Fibroblast of peridontal ligament (primary cell): Measurements from ENCODE around the gene ADCY5.

Experiments used
- DNase-seq: peaks from one replicate; pipeline ENCODE4 v3.0.0-alpha.2; 2010; ENCODE audit errors: extremely low read depth

ADCY5 gene

GRCh38 chr3:123301331-123302184, 147.3 kb downstream of the ADCY5 start:
- DNase-seq: no peak

DNA sequence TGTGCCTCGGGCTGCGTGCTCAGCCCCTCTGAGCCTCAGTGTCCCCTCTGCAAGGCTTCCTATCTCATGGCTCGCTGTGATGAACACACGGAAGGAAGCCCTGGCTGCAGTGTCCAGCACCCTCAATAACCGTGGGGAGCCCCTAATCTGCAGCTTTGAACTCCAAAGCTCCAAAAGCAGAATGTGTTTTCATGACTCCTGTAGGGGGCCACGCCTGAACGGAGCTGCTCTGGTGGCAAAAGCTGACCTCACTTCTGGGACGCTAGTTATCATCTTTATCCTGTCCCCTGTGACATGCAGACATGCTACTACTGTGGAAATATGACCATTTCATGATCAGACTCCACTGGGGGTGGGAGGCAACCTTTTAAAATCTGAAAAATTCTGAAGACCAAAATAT, 148.3 kb downstream of the ADCY5 start:
- DNase-seq: no peak

DNA sequence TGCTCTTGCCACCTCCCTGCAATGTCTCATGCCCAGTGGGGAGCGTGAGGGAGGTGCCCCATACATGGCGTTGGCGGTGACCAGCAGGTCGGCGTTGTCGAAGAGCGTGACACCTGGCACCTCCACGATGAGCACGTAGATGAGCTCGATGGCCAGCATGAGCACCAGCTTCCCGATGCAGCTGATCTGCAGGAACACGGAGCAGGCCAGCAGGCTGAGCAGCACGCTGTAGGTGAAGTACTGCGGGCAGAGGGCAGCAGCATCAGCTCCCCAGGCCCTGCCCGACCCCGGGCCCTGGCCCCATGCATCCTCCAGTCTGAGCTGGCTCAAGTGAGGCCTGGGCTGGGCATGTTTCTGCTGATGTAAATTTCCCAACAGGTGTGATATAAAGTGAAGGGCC, 148.8 kb downstream of the ADCY5 start:
- DNase-seq: no peak

- DNase-seq: no peak
Observed at GRCh38 chr3:123299581-123299980, 149.3 kb downstream of the ADCY5 start.

GRCh38 chr3:123298903-123299302, 150.0 kb downstream of the ADCY5 start:
- DNase-seq: peak; percentile 23

DNA sequence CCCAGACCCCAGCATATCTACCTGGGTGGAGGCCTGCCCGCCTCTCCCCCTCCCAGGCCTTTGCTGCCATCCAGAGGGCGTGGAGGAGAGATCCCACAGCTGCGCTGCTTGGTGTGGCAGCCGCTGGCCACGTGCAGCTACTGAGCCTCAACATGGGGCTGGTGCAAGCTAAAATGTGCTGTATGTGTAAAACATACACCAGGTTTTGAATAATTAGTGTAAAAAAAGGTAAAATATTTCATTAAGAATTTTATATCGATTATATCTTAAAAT, 151.3 kb downstream of the ADCY5 start:
- DNase-seq: no peak

DNA sequence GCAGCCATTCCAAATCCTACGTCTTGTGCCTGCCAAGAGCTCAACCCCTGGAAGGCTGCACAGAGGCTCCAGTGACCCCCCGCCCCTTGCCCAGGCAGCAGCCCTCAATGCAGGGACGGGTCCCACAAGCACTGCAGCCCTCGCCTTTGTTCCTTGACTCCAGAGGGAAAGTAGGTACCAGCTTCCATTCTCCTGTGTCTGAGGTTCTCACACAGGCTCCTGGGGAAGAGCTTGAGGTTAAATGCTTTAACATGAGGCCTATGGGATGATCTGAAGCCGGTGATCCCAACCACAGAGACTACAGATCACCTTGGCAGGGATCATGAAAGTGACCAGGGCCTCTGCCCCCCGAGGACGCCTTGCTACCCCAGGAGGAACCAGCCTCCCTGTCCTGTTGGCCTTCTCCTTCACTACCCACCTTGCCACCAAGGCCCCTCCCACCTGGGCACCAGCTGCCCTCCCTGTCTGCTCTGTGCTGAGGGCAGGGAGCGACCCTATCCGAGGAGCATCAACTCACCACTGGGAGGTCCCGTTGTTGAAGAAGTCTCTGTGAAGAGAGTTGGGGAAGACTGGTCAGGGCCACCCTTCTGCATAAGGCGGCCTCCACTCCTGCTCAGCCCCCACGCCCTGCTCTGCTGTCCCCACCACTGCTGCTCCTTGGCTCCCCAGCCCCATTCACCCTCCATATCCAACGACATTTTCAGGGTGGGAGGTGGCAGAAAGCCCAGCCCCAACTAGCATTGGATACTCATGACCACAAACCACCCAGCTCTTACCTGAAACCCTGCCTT, 151.9 kb downstream of the ADCY5 start:
- DNase-seq: no peak

DNA sequence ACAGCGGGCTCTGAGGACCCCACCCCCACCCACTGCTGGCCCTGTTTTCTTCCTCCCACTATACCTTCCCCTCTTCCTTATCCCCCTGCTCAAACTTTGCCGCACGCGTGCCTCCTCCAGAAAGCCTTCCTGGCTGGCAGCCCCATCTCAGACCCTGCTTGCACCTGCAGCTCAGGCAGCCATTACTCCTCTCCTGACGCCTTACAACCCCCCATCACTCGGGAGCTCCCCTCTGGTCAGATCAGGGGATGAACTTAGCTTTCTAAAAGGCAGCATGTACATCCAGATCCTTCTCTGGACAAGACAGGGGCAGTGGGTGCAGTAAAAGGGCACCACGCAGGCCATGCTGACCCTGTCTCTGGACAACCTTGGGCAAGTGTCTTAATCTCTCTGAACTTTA, 152.6 kb downstream of the ADCY5 start:
- no peak for DNase-seq

DNA sequence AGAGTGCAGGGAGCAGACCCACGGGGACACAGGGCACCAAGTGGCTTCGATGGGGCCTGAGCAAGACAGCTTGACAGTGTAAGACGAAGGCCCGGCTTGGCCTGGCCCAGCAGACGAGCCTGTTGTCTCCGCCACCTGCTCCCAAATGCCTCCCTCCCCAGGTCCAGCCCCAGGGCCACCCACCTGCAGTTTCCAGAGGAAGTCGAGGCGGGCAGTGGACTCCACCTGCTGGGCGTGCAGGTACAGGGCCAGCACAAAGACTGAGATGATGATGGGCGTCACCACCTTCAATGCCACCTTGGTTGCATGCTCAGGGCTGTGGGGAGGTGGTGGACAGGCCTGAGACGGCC, 153.0 kb downstream of the ADCY5 start:
- DNase-seq: no peak

- no peak for DNase-seq
Observed at GRCh38 chr3:123295171-123295900, 153.6 kb downstream of the ADCY5 start.

DNA sequence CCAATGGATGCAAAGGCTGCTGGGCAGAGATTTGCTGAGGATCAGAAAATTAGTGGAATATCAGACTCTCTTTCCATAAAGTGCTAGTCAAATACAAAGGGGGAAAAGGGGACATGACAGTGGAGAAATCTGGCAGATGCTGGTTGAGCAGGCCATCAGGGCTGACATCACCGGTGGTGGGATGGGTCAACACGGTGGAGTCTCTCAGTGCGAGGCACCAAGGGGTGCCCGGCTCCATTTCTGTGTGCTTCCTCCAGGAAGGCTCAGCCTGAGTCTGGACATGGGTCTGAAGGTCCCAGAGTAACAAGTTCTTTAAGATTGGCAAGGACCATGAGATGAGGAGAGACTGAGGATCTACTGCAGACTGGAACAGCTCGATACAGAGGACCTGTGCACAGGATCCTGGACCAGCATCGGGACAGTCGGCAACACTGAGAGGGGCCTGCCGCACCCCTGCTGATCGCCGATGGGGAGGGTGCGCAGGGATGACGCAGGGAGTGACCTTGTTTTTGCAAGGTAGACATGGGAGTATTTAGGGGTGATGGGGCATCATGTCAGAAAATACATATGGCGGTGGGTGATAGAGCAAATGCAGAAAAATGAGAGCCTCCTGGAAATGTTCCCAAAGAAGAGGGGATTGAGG, 154.5 kb downstream of the ADCY5 start:
- DNase-seq: no peak

DNA sequence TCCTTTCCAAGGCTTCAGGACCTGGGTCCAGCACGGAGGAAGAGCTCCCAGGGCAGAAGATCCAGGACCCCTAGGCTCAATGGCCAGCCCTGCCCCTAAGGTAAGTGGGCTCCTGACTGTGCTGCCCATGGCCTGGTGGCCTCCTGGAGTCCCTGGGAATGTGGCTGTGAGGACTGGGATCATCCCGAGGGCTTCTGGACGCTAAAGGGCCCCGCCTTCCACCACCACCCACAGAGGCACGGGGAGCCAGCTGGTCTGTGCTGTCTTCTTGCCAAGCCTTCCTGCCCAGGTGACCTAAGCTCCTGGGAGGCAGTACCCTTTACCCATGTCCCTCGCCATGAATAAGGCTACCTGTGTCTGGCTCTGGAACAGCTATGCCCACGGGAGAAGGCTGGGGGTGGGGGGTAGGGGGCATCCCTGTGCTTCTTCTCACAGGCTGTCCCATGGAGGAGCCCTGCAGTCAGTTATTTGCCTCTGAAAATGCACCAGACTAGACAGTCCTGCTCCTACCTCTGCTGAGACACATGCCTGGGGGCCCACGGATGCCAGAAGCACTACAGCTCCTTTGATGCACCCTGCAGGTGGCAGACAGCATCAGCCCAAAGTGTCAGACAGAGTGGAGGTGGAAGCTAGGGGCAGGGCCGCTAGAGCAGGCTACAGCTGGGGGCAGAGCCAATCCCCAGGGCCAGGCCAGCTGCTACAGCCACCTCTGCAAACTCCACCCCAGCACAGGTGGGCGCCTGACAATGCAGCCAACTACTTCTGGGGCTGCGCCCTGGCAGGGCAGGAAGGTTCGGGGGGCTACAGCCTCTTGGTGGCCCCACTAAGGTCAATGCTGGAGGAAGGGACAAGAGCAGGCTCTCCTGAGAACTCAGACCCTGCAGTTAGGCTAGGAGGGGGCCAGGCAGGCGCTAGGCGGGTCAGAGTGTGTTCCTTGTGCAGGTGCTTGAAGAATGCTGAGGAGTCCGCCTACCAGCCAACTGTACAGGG, 156.3 kb downstream of the ADCY5 start:
- DNase-seq: no peak

GRCh38 chr3:123291404-123291803, 157.5 kb downstream of the ADCY5 start:
- DNase-seq: no peak

GRCh38 chr3:123290962-123291361, 157.9 kb downstream of the ADCY5 start:
- DNase-seq: no peak

GRCh38 chr3:123290107-123290930, 158.6 kb downstream of the ADCY5 start:
- DNase-seq: no peak

DNA sequence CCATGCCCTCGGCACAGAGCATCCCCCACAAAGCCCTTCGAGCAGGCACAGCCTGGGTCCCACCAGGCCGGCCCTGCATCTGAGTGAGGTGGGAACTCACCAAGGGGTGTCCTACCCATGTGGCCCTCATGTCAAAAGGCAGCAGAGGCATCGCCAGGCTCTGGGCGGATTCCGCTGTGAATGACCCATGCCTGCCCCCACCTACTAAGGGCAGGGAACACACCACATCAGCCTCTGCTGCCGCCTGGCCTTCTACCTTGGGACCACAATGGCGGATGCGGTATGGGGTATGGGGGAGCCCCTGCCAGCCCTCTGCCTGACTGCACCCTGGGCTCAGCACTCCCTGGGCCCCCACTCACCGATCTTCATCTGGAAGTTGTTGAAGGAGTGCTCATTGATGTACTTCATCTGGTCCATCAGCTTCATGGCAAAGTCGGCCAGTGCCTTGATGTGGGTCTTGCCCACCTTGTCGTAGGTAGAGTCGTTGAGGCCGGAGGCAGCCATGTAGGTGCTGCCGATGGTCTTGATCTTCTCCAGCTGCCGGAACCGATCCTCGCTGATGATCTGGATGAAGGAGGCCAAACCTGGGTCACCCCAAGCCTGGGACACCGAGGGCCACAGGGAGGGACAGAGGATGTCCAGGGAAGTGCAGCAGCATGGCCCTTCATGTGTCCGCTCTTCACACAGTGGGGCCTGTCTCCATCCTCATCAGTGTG, 159.3 kb downstream of the ADCY5 start:
- no peak for DNase-seq

DNA sequence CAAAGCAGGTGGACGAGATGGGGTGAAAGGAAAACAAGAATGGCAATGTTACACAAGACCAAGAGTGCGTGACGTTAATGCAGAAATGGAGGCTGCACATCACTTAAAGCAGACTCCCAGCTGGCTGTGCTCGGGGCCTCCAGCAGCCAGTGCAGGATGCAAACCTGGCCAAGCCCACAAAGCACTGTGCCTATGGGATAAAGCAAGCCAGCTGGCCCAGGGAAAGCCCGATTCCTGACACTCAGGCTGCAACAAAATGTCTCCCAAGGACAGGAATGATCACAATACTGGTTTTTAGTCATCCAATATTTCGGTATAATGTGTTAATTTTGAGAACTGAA, 161.0 kb downstream of the ADCY5 start:
- DNase-seq: no peak

DNA sequence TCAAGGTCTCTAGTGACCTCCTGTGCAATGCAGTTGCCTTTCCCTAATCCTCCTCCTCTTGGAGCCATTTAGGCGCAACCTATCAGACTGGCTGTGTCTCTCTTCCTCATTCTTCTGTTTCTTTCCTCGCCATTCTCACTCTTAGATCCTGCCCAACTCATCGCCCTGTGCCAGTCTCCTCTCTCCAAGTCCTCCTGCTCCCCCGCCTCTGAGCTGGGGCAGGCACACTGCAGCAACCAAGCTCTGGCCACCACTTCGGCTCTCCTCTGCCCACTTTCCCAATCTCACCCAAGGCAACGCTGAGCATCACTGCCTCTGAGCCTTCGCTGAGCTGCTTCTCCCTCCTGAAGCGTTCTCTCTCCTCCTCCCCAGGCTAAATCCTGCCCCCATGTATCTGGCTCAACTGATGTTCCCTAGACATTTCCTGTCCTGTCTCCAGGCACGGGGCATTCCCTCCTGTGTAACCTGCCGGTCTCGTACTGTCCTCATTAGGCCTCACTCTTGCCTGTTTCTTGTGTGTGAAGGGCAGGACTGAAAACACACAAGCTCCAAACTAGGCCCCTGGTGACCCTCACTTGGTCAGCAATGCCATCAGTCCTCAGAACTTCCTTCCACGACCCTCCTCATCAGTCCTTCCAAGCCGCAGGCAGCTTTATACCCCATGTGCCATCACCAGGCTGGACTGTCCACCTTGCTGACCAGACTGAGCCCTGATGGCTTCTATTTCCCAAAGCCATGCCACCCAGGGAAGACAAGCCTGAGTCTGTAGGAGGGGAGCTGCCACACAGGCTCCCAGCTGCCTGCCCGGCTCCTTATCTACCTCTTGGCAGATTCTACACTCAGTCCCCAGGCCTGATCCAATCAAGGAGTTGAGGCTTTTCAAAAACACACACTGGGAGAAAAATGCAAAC, 161.6 kb downstream of the ADCY5 start:
- DNase-seq: no peak
